HEK293T (cell line): ENCODE data around the gene SMPDL3B.

Source experiments
- ARNT ChIP-seq: fragments of 450-650 bp; IDR thresholded peaks from 2 replicates; pipeline ENCODE4 v1.6.1; 2017; ENCODE audit warnings: mild to moderate bottlenecking
- BHLHE40 ChIP-seq: fragments of 450-650 bp; IDR thresholded peaks from 2 replicates; pipeline ENCODE4 v1.6.1; 2016; ENCODE audit warnings: mild to moderate bottlenecking, moderate library complexity, borderline replicate concordance
- CTBP1 ChIP-seq: fragments of 450-650 bp; IDR thresholded peaks from 2 replicates; pipeline ENCODE4 v1.6.1; 2016; ENCODE audit warnings: borderline replicate concordance
- ELF4 ChIP-seq: fragments of 450-650 bp; IDR thresholded peaks from 2 replicates; pipeline ENCODE4 v1.6.1; 2017; ENCODE audit warnings: antibody characterized with exemption
- FOXA1 ChIP-seq: fragments of 450-650 bp; IDR thresholded peaks from 2 replicates; pipeline ENCODE4 v1.6.1; 2016; ENCODE audit warnings: mild to moderate bottlenecking
- FOXK2 ChIP-seq: fragments of 450-650 bp; IDR thresholded peaks from 2 replicates; pipeline ENCODE4 v1.6.1; 2016; ENCODE audit warnings: mild to moderate bottlenecking
- FOXM1 ChIP-seq: fragments of 450-650 bp; IDR thresholded peaks from 2 replicates; pipeline ENCODE4 v1.6.1; 2017; ENCODE audit warnings: mild to moderate bottlenecking, borderline replicate concordance
- HDGF ChIP-seq: fragments of 450-650 bp; IDR thresholded peaks from 2 replicates; pipeline ENCODE4 v1.6.1; 2017; ENCODE audit warnings: antibody characterized with exemption, borderline replicate concordance
- LEF1 ChIP-seq: fragments of 450-650 bp; IDR thresholded peaks from 2 replicates; pipeline ENCODE4 v1.6.1; 2017; ENCODE audit warnings: mild to moderate bottlenecking, borderline replicate concordance
- NFRKB ChIP-seq: fragments of 450-650 bp; IDR thresholded peaks from 2 replicates; pipeline ENCODE4 v1.6.1; 2016; ENCODE audit warnings: mild to moderate bottlenecking, moderate library complexity
- PKNOX1 ChIP-seq: fragments of 450-650 bp; IDR thresholded peaks from 2 replicates; pipeline ENCODE4 v1.6.1; 2016
- SP1 ChIP-seq: fragments of 450-650 bp; IDR thresholded peaks from 2 replicates; pipeline ENCODE4 v1.6.1; 2017
- SUZ12 ChIP-seq: fragments of 450-650 bp; IDR thresholded peaks from 2 replicates; pipeline ENCODE4 v1.6.1; 2016; ENCODE audit warnings: mild to moderate bottlenecking
- TARDBP ChIP-seq: fragments of 450-650 bp; IDR thresholded peaks from 2 replicates; pipeline ENCODE4 v1.6.1; 2016

- TF ChIP-seq NFRKB (no peak), SP1 (no peak), FOXK2 (no peak), BHLHE40 (no peak), LEF1 (no peak), FOXM1 (no peak), SUZ12 (no peak), PKNOX1 (no peak), ELF4 (no peak), HDGF (no peak), FOXA1 (no peak), TARDBP (no peak), ARNT (no peak), CTBP1 (no peak)
These were observed 26.9 kb downstream of the SMPDL3B start for GRCh38 chr1:27961646-27962221.
